Measurements from ENCODE around the gene TMEM120B. TPM values are rescaled to one million over a fixed set of nuclear protein-coding genes. Genes with fewer than 3 reads are reported as not detected.

Gene TMEM120B
- polyA plus RNA-seq, 1 donor from 2014 or later, result 2.7 TPM

DNA sequence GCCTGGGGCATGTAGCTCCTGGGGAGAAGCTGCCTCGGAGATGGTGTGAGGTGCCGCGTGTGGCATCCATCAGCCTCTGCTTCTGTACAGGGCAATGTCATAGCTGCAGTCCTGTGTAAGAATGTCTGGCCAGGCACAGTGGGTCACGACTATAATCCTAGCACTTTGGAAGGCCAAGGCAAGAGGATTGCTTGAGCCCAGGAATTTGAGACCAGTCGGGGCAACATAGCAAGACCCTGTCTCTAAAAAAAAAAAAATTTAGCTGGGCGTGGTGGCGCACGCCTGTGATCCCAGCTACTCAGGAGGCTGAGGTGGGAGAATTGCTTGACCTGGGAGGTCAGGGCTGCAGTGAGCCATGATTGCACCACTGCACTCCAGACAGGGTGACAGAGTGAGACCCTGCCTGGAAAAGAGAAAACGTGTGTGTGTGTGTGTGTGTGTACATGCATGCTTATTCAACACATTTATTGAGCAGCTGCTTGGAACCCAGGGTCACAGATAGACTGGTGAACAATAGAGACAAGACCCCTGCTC is 56.8 kb downstream of the TMEM120B start:
- Mint-ChIP-seq H3K27ac (no peak overlapping the region), H3K36me3 (no peaks in the 10 kb centered on the region), H3K4me1 (peaks cover 5 to 8% (median 8%) of the 10 kb centered on the region in 3 donors), H3K9me3 (no peaks in the 10 kb centered on the region), H3K4me3 (no peak overlapping the region), H3K27me3 (no peaks in the 10 kb centered on the region)

DNA sequence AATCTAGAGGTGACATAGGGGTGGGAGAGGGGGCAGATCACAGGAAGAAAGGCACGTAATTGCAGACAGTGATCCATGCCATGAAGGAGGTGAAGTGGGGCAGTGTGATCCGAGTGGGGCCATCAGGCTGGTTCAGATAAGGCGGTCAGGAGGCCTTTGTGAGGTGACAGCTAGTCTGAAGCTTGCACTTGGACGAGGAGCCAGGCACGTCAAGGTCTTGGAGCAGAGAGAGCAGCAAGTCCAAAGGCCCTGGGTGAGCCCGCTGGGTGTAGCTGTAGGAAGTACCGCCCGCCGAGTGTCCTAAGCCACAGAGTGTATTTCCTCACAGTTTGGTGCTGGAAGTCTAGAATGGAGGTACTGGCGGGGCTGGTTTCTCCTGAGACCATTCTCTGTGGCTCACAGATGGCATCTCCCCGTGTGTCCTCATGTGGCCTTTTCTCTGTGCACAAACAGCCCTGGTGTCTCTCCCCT is 57.3 kb downstream of the TMEM120B start:
- Mint-ChIP-seq H3K9me3 (no peaks in the 10 kb centered on the region), H3K27ac (no peak overlapping the region), H3K4me1 (peaks cover 5 to 8% (median 8%) of the 10 kb centered on the region in 3 donors), H3K36me3 (no peaks in the 10 kb centered on the region), H3K27me3 (no peaks in the 10 kb centered on the region), H3K4me3 (no peak overlapping the region)

DNA sequence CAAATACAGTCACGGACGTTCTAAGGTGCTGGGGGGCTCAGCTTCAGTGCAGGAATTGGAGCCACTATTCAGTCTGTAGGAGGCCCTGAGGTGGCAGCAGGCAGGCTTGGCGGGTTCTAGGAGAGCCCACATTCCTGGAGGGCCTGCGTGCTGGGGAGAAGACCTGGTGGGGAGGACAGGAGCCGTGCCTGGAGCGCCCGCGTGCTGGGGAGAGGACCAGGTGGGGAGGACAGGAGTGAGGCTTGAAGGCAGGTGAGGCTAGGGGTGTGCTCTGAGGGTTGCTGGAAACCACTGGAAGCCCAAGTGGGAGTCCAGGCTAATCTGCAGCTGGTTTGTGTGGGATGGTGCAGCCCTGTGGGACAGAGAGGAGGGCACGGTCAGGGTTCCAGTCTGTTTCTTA is 57.8 kb downstream of the TMEM120B start:
- Mint-ChIP-seq H3K4me3 (no peak overlapping the region), H3K9me3 (no peaks in the 10 kb centered on the region), H3K27me3 (no peaks in the 10 kb centered on the region), H3K36me3 (no peaks in the 10 kb centered on the region), H3K27ac (no peak overlapping the region), H3K4me1 (peaks cover 5 to 8% (median 8%) of the 10 kb centered on the region in 3 donors)

DNA sequence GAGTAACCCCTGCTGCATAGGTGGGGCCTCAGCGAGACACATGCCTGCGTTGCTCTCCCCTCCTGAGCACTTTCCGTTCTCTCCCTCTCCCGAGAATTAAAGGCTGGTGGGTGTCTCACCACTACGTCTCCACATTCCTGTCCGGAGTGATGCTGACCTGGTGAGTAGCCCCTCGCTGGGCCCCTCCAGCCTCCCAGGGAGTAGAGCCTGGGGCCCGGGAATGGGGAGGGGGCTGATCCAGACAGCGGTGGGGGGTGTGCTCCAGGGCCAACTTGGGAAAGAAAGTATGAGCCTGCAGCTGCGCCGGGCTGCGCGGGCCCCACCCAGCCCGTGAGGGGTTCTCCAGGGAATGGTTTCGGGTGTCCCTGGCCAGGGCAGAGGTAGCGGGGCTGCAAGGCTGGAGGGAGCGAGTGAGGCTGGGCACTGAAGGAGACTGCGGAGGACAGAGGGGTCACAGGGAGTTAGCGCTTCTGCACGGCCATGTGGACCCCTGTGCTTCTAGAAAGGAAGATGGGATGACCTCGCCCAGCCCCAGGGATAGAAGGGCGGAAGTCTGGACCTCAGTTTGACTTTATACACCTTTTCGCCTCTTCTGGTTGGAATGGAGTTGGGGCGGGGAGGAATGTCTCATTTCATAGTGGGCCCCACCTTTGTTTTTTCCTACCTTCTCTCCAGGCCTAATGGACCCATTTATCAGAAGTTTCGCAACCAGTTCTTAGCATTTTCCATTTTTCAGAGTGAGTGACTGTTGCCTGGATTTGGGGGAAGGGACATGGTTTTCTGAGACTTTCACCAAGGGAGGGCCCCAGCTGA is 58.5 kb downstream of the TMEM120B start:
- H3K4me1 Mint-ChIP-seq, result peaks cover 5 to 8% (median 8%) of the 10 kb centered on the region in 3 donors
- H3K4me3 Mint-ChIP-seq, result no peak overlapping the region
- H3K9me3 Mint-ChIP-seq, result no peaks in the 10 kb centered on the region
- no peaks in the 10 kb centered on the region for H3K27me3 Mint-ChIP-seq
- H3K36me3 Mint-ChIP-seq, result no peaks in the 10 kb centered on the region
- H3K27ac Mint-ChIP-seq, result no peak overlapping the region

DNA sequence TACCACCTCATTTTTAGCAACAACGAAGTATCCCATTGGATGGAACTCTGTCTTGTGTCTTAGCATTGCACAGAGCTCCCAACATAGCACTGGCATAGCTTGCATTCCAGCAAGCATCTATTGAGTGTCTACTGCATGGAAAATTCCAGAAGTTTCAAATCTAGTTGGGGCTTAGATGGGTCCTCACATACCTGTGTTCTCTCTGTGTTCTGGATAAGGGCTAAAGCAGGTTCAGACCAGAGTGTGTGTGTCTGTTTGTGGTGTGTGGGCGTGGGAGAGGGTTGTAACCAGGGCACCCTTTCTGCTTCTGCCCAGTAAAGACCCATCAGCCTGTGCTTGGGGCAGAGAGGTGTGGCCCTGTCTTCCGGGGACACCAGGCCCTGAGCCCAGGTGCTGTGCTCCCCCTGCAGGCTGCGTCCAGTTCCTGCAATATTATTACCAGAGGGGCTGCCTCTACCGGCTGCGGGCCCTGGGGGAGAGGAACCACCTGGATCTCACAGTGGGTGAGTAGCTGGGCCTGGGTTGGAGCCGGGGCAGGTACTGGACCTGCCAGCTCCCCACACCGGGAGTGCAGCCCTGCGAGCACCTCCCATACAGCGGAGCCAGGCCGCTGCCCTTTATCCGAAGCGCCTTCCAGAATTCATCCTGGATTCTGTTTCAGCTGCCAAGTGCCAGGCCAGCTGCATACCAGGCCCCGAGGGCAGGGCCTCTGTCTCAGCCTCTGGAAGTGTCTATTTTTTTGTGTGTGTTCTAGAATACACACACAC is 60.6 kb downstream of the TMEM120B start:
- Mint-ChIP-seq H3K27ac (peak overlapping the region in 1 of 3 donors; percentile 23), H3K9me3 (no peaks in the 10 kb centered on the region), H3K36me3 (no peaks in the 10 kb centered on the region), H3K27me3 (no peaks in the 10 kb centered on the region), H3K4me3 (peak overlapping the region in 2 of 4 donors; percentile 58 to 62), H3K4me1 (peaks cover 7 to 10% (median 8%) of the 10 kb centered on the region in 3 donors)

DNA sequence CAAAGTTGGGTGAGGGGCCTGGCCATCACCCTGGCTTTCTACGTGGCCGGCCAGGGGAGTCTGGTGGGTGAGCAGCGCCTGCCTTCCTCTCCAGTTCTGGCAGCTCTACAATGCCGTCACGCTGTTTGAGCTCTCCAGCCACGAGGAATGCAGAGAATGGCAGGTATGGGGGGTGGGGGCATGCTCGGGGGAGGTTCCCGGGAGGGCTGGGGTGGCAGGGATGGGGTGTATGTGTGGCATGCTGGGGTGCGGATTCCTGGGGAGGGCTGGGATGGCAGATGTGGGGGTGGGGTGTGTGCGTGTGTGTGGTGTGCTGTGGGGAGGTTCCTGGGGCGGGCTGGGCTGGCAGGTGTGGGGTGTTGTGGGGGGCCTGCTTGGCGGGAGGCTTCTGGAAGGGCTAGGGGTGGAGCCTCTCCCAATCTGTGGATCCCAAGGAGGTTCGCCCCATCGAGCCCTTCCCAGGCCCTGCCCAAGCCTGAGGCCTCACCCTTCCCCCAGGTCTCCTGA is 62.5 kb downstream of the TMEM120B start:
- Mint-ChIP-seq H3K9me3 (no peaks in the 10 kb centered on the region), H3K4me3 (no peak overlapping the region), H3K27me3 (no peaks in the 10 kb centered on the region), H3K27ac (no peak overlapping the region), H3K36me3 (no peaks in the 10 kb centered on the region), H3K4me1 (peaks cover 7 to 11% (median 8%) of the 10 kb centered on the region in 3 donors)

DNA sequence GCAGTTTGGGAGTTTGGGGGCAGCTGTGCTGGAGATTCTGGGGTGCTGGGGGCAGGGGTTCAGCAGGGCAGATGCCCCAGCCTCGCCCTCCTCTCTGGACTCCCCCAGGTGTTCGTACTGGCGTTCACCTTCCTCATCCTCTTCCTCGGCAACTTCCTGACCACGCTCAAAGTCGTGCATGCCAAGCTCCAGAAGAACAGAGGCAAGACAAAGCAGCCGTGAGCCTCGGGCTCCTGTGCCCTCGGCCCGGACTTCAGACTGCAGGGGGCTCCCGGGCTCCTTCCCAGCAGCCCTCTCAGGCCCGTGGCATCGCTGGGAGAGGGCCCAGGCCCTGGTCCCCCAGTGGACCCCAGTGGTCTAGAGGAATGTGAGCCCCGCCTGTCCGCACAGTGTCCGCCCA is 62.9 kb downstream of the TMEM120B start:
- H3K9me3 Mint-ChIP-seq, result no peaks in the 10 kb centered on the region
- no peaks in the 10 kb centered on the region for H3K27me3 Mint-ChIP-seq
- no peak overlapping the region for H3K4me3 Mint-ChIP-seq
- peaks cover 7 to 11% (median 8%) of the 10 kb centered on the region in 3 donors for H3K4me1 Mint-ChIP-seq
- H3K27ac Mint-ChIP-seq, result no peak overlapping the region
- H3K36me3 Mint-ChIP-seq, result peaks cover 2% of the 10 kb centered on the region

DNA sequence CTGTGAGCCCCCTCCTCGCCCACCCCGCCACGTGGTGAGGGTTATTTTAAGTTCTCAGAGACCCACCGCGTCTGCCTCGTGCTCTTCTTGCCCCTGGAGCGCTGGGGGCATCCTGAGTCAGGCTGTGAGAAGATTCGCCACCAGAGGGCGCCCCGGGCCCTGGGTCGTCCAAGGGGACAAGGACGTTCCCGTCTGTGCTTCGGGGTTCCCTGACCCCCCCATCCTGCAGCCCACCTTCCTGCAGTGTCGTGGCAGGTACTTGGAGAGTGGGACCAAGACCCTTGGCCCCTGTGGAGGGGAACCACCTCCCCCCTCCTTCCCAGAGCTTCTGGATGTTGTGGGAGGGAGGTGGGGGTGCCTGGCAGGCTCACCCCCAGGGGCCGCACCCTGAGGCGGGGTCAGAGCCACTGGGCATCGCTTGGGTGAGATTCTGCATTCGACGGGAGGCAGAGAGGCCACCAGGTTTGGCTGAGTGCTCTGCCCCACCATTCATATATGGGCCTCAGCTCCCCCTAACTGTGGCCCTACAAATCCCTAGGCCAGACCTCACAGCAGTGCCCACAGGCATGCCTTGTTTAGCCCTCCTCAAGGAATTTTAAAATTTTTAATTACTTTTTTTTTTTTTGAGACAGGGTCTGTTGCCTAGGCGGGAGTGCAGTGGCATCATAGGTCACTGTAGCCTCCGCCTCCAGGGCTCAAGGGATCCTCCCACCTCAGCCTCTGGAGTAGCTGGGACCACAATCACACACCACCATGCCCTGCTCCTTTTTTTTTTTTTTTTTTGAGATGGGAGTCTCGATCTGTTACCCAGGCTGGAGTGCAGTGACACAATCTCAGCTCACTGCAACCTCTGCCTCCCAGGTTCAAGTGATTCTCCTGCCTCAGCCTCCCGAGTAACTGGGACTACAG is 63.9 kb downstream of the TMEM120B start:
- peak overlapping the region; percentile 16 to 85 (median 43) for H3K27ac Mint-ChIP-seq
- H3K4me1 Mint-ChIP-seq, result peaks cover 7 to 14% (median 8%) of the 10 kb centered on the region in 3 donors
- H3K4me3 Mint-ChIP-seq, result peak overlapping the region in 1 of 4 donors; percentile 32
- H3K9me3 Mint-ChIP-seq, result no peaks in the 10 kb centered on the region
- no peaks in the 10 kb centered on the region for H3K27me3 Mint-ChIP-seq
- peaks cover 2% of the 10 kb centered on the region for H3K36me3 Mint-ChIP-seq

DNA sequence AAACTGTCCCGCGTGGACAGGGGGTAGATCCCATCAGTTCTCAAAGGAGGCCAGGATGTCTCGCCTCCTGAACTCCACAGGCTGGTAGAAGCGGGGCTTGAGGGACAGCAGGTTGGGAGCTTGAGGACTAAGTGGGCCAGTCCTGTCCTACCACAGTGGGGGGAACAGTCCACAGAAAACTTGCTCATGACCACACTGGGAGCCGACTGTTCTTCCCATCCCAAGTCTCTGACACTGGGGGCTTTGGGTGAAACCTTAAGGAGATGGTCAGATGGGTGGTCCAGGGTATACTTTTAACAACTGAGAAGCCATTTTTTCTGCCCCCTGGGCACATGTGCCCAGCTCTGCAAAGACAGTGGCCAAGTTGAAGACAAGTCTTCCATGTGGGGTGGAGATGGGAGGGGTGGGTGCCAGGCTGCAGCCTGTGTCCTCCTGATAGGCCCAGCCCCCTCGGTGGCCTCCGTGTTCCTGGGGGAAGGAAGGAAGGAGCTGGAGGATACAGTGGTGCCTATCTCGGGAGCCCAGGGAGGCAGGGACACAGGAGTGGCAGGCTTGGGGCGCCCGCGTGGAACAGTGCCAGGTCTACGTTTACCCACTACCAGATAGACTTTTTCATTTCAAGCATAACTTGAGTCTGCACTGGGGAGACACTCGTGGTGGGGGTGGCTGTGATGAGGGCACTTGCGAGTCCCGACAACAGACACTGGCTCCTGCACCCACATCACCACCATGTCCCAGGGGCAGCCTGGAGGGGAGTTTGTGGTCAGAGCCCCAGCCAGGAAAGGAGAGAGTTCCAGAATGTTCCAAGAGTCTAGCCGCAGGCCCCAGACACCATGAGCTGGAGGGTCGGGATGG is 66.2 kb downstream of the TMEM120B start:
- H3K27ac Mint-ChIP-seq, result peak overlapping the region in 2 of 3 donors; percentile 10 to 21
- H3K4me1 Mint-ChIP-seq, result peaks cover 10 to 24% (median 18%) of the 10 kb centered on the region in 3 donors
- peaks cover 4% of the 10 kb centered on the region for H3K36me3 Mint-ChIP-seq
- H3K27me3 Mint-ChIP-seq, result no peaks in the 10 kb centered on the region
- no peaks in the 10 kb centered on the region for H3K9me3 Mint-ChIP-seq
- H3K4me3 Mint-ChIP-seq, result peak overlapping the region in 1 of 4 donors; percentile 74

DNA sequence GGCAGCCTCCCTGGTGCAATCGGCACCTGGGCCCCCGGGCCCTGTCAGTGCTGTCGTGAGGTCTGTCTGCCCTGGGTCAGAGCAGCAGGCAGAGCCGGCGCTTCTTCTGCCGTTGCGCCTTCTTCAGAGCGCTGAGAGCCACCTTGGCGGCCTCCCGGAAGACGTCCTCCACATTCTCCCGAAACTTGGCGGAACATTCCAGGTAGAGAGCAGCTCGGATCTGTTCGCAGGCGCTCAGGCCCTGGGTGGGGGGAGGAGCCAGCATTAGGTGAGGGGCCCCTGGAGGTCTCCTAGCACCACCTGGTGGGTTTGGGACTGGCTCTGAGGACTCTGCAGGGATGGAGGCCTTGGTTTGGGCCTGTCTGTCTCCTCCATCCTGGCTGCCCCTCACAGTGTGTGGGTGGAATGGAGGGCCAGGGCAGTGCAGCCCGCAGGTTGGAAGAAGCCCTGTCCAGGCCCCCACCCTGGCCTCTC is 66.9 kb downstream of the TMEM120B start:
- H3K27me3 Mint-ChIP-seq, result no peaks in the 10 kb centered on the region
- peak overlapping the region in 1 of 3 donors; percentile 21 for H3K27ac Mint-ChIP-seq
- peaks cover 4% of the 10 kb centered on the region for H3K36me3 Mint-ChIP-seq
- no peaks in the 10 kb centered on the region for H3K9me3 Mint-ChIP-seq
- peaks cover 13 to 26% (median 24%) of the 10 kb centered on the region in 3 donors for H3K4me1 Mint-ChIP-seq
- peak overlapping the region in 1 of 4 donors; percentile 74 for H3K4me3 Mint-ChIP-seq

DNA sequence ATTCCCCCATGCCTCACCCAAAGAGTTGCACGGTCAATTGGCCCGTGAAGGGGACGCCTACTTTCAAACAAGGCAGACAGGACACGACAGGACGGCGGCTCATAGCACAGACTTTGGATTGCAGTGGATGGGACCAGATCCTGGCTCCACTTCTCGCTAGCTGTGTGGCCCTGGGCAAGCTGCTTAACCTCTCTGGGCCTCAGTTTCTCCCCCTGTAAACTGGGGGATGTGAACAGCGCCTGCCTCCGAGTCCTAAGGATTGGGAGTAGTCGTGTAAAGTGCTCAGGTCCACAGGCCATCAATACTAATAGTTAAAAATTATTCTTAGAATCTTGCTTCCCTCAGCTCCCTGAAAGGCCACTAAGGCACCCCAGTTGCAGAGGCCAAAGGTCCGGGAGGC is 67.9 kb downstream of the TMEM120B start:
- Mint-ChIP-seq H3K4me3 (no peak overlapping the region), H3K4me1 (peaks cover 21 to 33% (median 32%) of the 10 kb centered on the region in 3 donors), H3K9me3 (no peaks in the 10 kb centered on the region), H3K36me3 (peaks cover 4% of the 10 kb centered on the region), H3K27ac (peak overlapping the region in 1 of 3 donors; percentile 16), H3K27me3 (no peaks in the 10 kb centered on the region)

DNA sequence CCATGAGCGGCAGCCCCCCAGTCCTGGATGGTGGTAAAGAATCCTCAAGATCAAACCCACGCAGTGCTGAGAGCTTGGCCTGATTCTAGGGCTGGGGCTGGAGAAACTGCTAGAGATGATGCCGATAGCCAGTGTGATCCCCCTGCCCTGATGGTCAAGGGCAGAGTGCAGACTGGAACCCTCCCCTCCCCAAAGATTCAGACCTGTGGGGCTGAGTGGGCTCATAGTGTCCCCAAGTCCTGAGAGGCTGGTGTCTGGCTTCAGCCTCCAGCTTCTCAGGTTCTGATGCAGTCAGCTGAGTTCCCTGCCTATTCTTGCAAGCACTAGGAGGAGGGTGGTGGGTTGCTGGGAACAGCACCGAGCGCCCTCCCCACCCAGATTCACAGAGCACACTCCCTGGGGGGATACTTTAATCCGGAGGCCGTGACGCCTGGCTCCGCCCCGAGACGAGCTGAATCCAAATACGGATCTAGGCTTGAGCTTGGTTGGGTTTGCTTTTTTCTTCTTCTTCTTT is 69.0 kb downstream of the TMEM120B start:
- H3K4me3 Mint-ChIP-seq, result peak overlapping the region; percentile 67 to 89 (median 78)
- no peaks in the 10 kb centered on the region for H3K27me3 Mint-ChIP-seq
- peaks cover 21 to 36% (median 35%) of the 10 kb centered on the region in 3 donors for H3K4me1 Mint-ChIP-seq
- no peaks in the 10 kb centered on the region for H3K9me3 Mint-ChIP-seq
- peaks cover 4% of the 10 kb centered on the region for H3K36me3 Mint-ChIP-seq
- H3K27ac Mint-ChIP-seq, result peak overlapping the region; percentile 75 to 97 (median 86)
